IMR-90 (cell line): ENCODE measurements around the gene SLC24A3. TPM values are rescaled to one million over a fixed set of nuclear protein-coding genes. Genes with fewer than 3 reads are reported as not detected.

Experiments used
- ATAC-seq: fragments of 200-7000 bp; cut with Tn5 transposase; 2 replicates; pipeline ENCODE4 v1.9.1; 2020; ENCODE audit warnings: low read depth, mild to moderate bottlenecking, moderate library complexity
- BruUV-seq: library from RNA; stranded (reverse); fragments of 400-500 nt; replicated peaks from 2 replicates; lab custom pipeline; 2021; lab: Mats Ljungman, UMichigan
- CTCF ChIA-PET: fragments of 300-600 bp; formaldehyde crosslinking; extraction: SDS; loops from one replicate; lab custom pipeline; 2021; ENCODE audit warnings: antibody characterized with exemption; lab: Yijun Ruan, JAX
- POLR2A ChIA-PET: fragments of 300-600 bp; sonication (Branson Sonifier 250); formaldehyde crosslinking; loops from one replicate; lab custom pipeline; 2022; ENCODE audit warnings: antibody characterized with exemption; ENCODE audit not compliant: unreplicated experiment; lab: Charles Lee
- DNase-seq: peaks from one replicate; pipeline ENCODE4 v3.0.0; 2013
- H2AFZ ChIP-seq: replicated peaks from 2 replicates; pipeline ENCODE3; 2013; ENCODE audit warnings: low read length, mild to moderate bottlenecking; ENCODE audit not compliant: poor library complexity
- H2AK5ac ChIP-seq: 2 replicates; pipeline ENCODE4 v1.6.1; 2013; ENCODE audit warnings: low read depth, low read length, inconsistent platforms
- H2AK9ac ChIP-seq: replicated peaks from 2 replicates; pipeline ENCODE3; 2013; ENCODE audit warnings: mild to moderate bottlenecking, low read depth, low read length, moderate library complexity; ENCODE audit not compliant: poor library complexity
- H2BK120ac ChIP-seq: 2 replicates; pipeline ENCODE4 v1.6.1; 2013; ENCODE audit warnings: low read depth, low read length, inconsistent platforms
- H2BK15ac ChIP-seq: 3 replicates; pipeline ENCODE4 v1.6.1; 2013; ENCODE audit warnings: low read depth, low read length, inconsistent platforms
- H2BK20ac ChIP-seq: 2 replicates; pipeline ENCODE4 v1.6.1; 2013; ENCODE audit warnings: low read depth, mild to moderate bottlenecking, inconsistent platforms, low read length, moderate library complexity
- H2BK5ac ChIP-seq: 2 replicates; pipeline ENCODE4 v1.6.1; 2013; ENCODE audit warnings: mild to moderate bottlenecking, low read depth, low read length, inconsistent platforms; ENCODE audit not compliant: poor library complexity, severe bottlenecking
- H3K14ac ChIP-seq: replicated peaks from 2 replicates; pipeline ENCODE4 v1.6.1; 2013; ENCODE audit warnings: low read depth, low read length, inconsistent platforms
- H3K18ac ChIP-seq: 2 replicates; pipeline ENCODE4 v1.6.1; 2013; ENCODE audit warnings: low read depth, low read length, control low read depth
- H3K23ac ChIP-seq: 2 replicates; pipeline ENCODE4 v1.6.1; 2013; ENCODE audit warnings: low read depth, low read length, inconsistent platforms
- H3K27ac ChIP-seq: 2 replicates; pipeline ENCODE4 v1.5.1; 2013; ENCODE audit warnings: mild to moderate bottlenecking, control low read depth, low read length; ENCODE audit not compliant: insufficient read depth
- H3K27me3 ChIP-seq: 2 replicates; pipeline ENCODE4 v1.6.1; 2013; ENCODE audit warnings: low read length; ENCODE audit not compliant: control insufficient read depth, insufficient read depth
- H3K36me3 ChIP-seq: 2 replicates; pipeline ENCODE4 v1.6.1; 2013; ENCODE audit warnings: low read length, mixed read lengths; ENCODE audit not compliant: control insufficient read depth, insufficient read depth
- H3K4ac ChIP-seq: 2 replicates; pipeline ENCODE4 v1.6.1; 2013; ENCODE audit warnings: low read depth, low read length, inconsistent platforms
- H3K4me1 ChIP-seq: 2 replicates; pipeline ENCODE4 v1.6.1; 2013; ENCODE audit warnings: low read length, mixed read lengths; ENCODE audit not compliant: control insufficient read depth, insufficient read depth
- H3K4me2 ChIP-seq: 2 replicates; pipeline ENCODE4 v1.6.1; 2013; ENCODE audit warnings: low read depth, mild to moderate bottlenecking, control low read depth, low read length, moderate library complexity
- H3K4me3 ChIP-seq: 2 replicates; pipeline ENCODE4 v1.5.1; 2013; ENCODE audit warnings: low read depth, mild to moderate bottlenecking, control low read depth, low read length, moderate library complexity; ENCODE audit not compliant: insufficient read depth
- H3K56ac ChIP-seq: 2 replicates; pipeline ENCODE4 v1.6.1; 2013; ENCODE audit warnings: low read length, inconsistent platforms; ENCODE audit not compliant: insufficient read depth; ENCODE audit errors: extremely low read depth
- H3K79me1 ChIP-seq, 2 experiments: 2 replicates each; pipeline ENCODE4 v1.6.1; 2013; ENCODE audit warnings: low read length in 2 of 2, inconsistent platforms in 1 of 2, low read depth in 1 of 2
- H3K9ac ChIP-seq: 2 replicates; pipeline ENCODE4 v1.6.1; 2013; ENCODE audit warnings: low read depth, low read length, control low read depth
- H3K9me1 ChIP-seq: 2 replicates; pipeline ENCODE4 v1.6.1; 2013; ENCODE audit warnings: low read length, inconsistent platforms; ENCODE audit not compliant: insufficient read depth
- H3K9me3 ChIP-seq: 2 replicates; pipeline ENCODE4 v1.6.1; 2013; ENCODE audit warnings: low read length; ENCODE audit not compliant: control insufficient read depth, insufficient read depth
- H4K20me1 ChIP-seq: 2 replicates; pipeline ENCODE4 v1.6.1; 2013; ENCODE audit warnings: low read length, inconsistent platforms; ENCODE audit not compliant: insufficient read depth
- H4K5ac ChIP-seq: 2 replicates; pipeline ENCODE4 v1.6.1; 2013; ENCODE audit warnings: mild to moderate bottlenecking, low read depth, low read length, control low read depth
- H4K8ac ChIP-seq, 2 experiments: 2 replicates each; pipeline ENCODE4 v1.6.1; 2013; ENCODE audit warnings: low read depth in 2 of 2, low read length in 2 of 2, control low read depth in 1 of 2, inconsistent platforms in 1 of 2
- H4K91ac ChIP-seq: 2 replicates; pipeline ENCODE4 v1.6.1; 2013; ENCODE audit warnings: low read depth, low read length, inconsistent platforms; ENCODE audit not compliant: insufficient read depth
- ELK1 ChIP-seq: fragments of 150-350 bp; IDR thresholded peaks from 2 replicates; pipeline ENCODE4 v1.6.1; 2016; ENCODE audit warnings: low read depth, mild to moderate bottlenecking, low read length, moderate library complexity, borderline replicate concordance
- NFE2L2 ChIP-seq: fragments of 150-350 bp; IDR thresholded peaks from 2 replicates; pipeline ENCODE4 v1.6.1; 2016; ENCODE audit warnings: low read depth, mild to moderate bottlenecking, low read length
- POLR2A ChIP-seq: IDR thresholded peaks from 2 replicates; pipeline ENCODE4 v1.6.1; 2012; ENCODE audit warnings: mild to moderate bottlenecking, low read depth, low read length
- RAD21 ChIP-seq: IDR thresholded peaks from 2 replicates; pipeline ENCODE4 v1.6.1; 2012; ENCODE audit warnings: low read length, improper control_type of control experiment
- WGBS, 2 experiments: methylation state at CpG; one replicate each; pipeline versions ENCODE4 v1.1.5 to v1.1.7; 2013; ENCODE audit warnings: missing lambda C conversion rate in 2 of 2; ENCODE audit not compliant: insufficient read length in 1 of 2; ENCODE audit errors: extremely low coverage in 2 of 2; 5-methylcytosine and 5-hydroxymethylcytosine counted together
- dilution Hi-C: fragments of 300-500 bp; cut with HindIII; formaldehyde crosslinking; loops from one replicate; pipeline ENCODE4 v1.14.3; 2018; ENCODE audit warnings: low sequenced_read_pairs; ENCODE audit not compliant: unreplicated experiment
- in situ Hi-C: fragments of 300-500 bp; cut with MboI; formaldehyde crosslinking; loops from 3 replicates; pipeline ENCODE4 v1.14.3; 2019; ENCODE audit warnings: low sequenced_read_pairs, inconsistent platforms, mixed read lengths
- intact Hi-C: fragments of 100-400 bp; cut with micrococcal nuclease; formaldehyde crosslinking; loops from 2 replicates; pipeline ENCODE4 v1.10.0; 2022
- polyA plus RNA-seq, 3 experiments: library from polyadenylated mRNA; depleted of rRNA; stranded (reverse); fragments of >200 nt; gene quantifications; 2 replicates each; pipeline ENCODE4 v1.2.3, GENCODE V29; 2012; ENCODE audit warnings: low replicate concordance in 1 of 3
- total RNA-seq: library from RNA; depleted of rRNA; stranded (reverse); fragments of >200 nt; gene quantifications from 2 replicates; pipeline ENCODE4 v1.2.3, GENCODE V29; 2012
- TF ChIP-seq, protein P1 (sequence below): fragments of 150-350 bp; IDR thresholded peaks from 2 replicates; pipeline ENCODE4 v1.6.1; 2017; ENCODE audit warnings: mild to moderate bottlenecking, antibody characterized with exemption, low read length, low read depth

Gene SLC24A3
- total and polyA plus RNA-seq, 2 of the 4 experiments (the other 2 are of a cell fraction): not detected

DNA sequence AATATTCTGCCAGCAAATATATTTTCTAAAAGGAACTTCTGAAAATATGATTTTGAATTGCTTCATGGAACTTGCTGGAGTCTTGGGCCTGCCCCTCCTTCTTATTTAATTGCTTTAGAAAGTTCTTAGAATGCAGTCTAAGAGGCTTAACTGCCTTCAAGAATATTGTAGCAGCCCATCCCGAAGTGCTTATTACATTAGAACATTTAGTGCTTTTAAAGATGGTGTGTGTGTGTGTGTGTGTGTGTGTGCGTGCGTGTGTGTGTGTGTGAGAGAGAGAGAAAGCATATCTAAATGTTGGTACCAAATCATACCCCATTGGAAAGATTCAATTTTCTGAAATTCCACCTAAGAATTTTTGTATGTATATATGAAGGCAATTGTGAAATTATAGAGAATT lies 193.5 kb downstream of the SLC24A3 start:
- ATAC-seq (no peak), DNase-seq (no peak)
- TF ChIP-seq ELK1: no peak
- TF ChIP-seq RAD21: no peak
- TF ChIP-seq, protein P1, sequence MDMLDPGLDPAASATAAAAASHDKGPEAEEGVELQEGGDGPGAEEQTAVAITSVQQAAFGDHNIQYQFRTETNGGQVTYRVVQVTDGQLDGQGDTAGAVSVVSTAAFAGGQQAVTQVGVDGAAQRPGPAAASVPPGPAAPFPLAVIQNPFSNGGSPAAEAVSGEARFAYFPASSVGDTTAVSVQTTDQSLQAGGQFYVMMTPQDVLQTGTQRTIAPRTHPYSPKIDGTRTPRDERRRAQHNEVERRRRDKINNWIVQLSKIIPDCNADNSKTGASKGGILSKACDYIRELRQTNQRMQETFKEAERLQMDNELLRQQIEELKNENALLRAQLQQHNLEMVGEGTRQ: no peak
- TF ChIP-seq NFE2L2: no peak
- no peak for TF ChIP-seq POLR2A
- Histone ChIP-seq H4K20me1 (no peaks in the 10 kb centered on the region), H3K4ac (no peak overlapping the region), H3K9me1 (no peaks in the 10 kb centered on the region), H3K36me3 (no peaks in the 10 kb centered on the region), H3K23ac (no peak overlapping the region), H3K79me1 (no peaks in the 10 kb centered on the region), H2BK5ac (no peak overlapping the region), H2AK9ac (no peak overlapping the region), H3K4me3 (no peak overlapping the region), H2BK15ac (no peak overlapping the region), H3K27ac (no peak overlapping the region), H4K91ac (no peak overlapping the region), H3K9ac (no peak overlapping the region), H2BK120ac (no peak overlapping the region), H2AK5ac (no peak overlapping the region), H2AFZ (no peak overlapping the region), H3K9me3 (no peaks in the 10 kb centered on the region; the same call in 1 of the 2 replicates), H3K18ac (no peak overlapping the region), H4K5ac (no peak overlapping the region), H3K4me2 (no peak overlapping the region), H2BK20ac (no peak overlapping the region), H4K8ac (no peak overlapping the region), H3K56ac (no peak overlapping the region), H3K14ac (no peak overlapping the region), H3K27me3 (no peaks in the 10 kb centered on the region), H3K4me1 (no peaks in the 10 kb centered on the region)
- ChIA-PET POLR2A (no interaction called here), CTCF (no interaction called here)
- in situ Hi-C loops: no loop called here
- dilution Hi-C loops: no loop called here
- BruUV-seq: no TSS peak
- WGBS, 2 experiments: no CpG with 5 or more reads among the region's 3 CpGs
- intact Hi-C loops: no loop called here
